OCI-LY1 (cell line): ENCODE measurements around the gene DUSP7.

ENCODE experiments used
- CTCF ChIP-seq: fragments of 200-600 bp; sonication (generic), shearing (Covaris generic); IDR thresholded peaks from 2 replicates; pipeline ENCODE4 v1.5.1; 2017; ENCODE audit warnings: mild to moderate bottlenecking, antibody characterized with exemption, low read length, moderate library complexity, mixed read lengths
- EZH2 ChIP-seq: fragments of 200-600 bp; sonication (generic), shearing (Covaris generic); IDR thresholded peaks from 2 replicates; pipeline ENCODE4 v1.8.0; 2017; ENCODE audit warnings: borderline replicate concordance, mixed run types, mild to moderate bottlenecking, antibody characterized with exemption, low read length, moderate library complexity, mixed read lengths

GRCh38 chr3:52036222-52036694 is 20.1 kb downstream of the DUSP7 start:
- no peak for TF ChIP-seq CTCF
- no peak for TF ChIP-seq EZH2
